Endothelial cell (in vitro differentiated cells): ENCODE measurements around the gene GALNT12. TPM values are rescaled to one million over a fixed set of nuclear protein-coding genes. Genes with fewer than 3 reads are reported as not detected.

Experiments used
- DNase-seq: peaks from one replicate; pipeline ENCODE4 v3.0.0; 2021; ENCODE audit warnings: low spot score
- H3K27ac Mint-ChIP-seq: one replicate; pipeline ENCODE4 v1.8.0; 2021; ENCODE audit warnings: mixed read lengths, inconsistent platforms; ENCODE audit not compliant: unreplicated experiment
- H3K27me3 Mint-ChIP-seq: one replicate; pipeline ENCODE4 v1.8.0; 2021; ENCODE audit warnings: mild to moderate bottlenecking, moderate library complexity, mixed read lengths, inconsistent platforms; ENCODE audit not compliant: unreplicated experiment
- H3K36me3 Mint-ChIP-seq: one replicate; pipeline ENCODE4 v1.8.0; 2021; ENCODE audit warnings: mild to moderate bottlenecking, low read depth, mixed read lengths, inconsistent platforms; ENCODE audit not compliant: unreplicated experiment
- H3K4me1 Mint-ChIP-seq: one replicate; pipeline ENCODE4 v1.8.0; 2021; ENCODE audit warnings: mild to moderate bottlenecking, mixed read lengths, inconsistent platforms; ENCODE audit not compliant: unreplicated experiment
- H3K4me3 Mint-ChIP-seq: one replicate; pipeline ENCODE4 v1.8.0; 2021; ENCODE audit warnings: mild to moderate bottlenecking, mixed read lengths, inconsistent platforms; ENCODE audit not compliant: unreplicated experiment
- H3K9me3 Mint-ChIP-seq: one replicate; pipeline ENCODE4 v1.8.0; 2021; ENCODE audit warnings: mixed read lengths, inconsistent platforms; ENCODE audit not compliant: unreplicated experiment
- total RNA-seq: library from RNA; stranded (reverse); fragmentation: NEBNext Ultra II Directional; extraction: Animal tissue kit (Norgen Biotek cat#: 25700); gene quantifications from one replicate; pipeline ENCODE4 v1.2.1, GENCODE V29; 2021; ENCODE audit not compliant: unreplicated experiment
- TF ChIP-seq, protein P1 (sequence below): fragments of 200-600 bp; sonication (generic); IDR thresholded peaks from one replicate; pipeline ENCODE4 v1.5.0; 2021; ENCODE audit warnings: antibody characterized with exemption; ENCODE audit not compliant: unreplicated experiment

Gene GALNT12
- total RNA-seq, 1 donor from 2014 or later = 1.7 TPM

DNA sequence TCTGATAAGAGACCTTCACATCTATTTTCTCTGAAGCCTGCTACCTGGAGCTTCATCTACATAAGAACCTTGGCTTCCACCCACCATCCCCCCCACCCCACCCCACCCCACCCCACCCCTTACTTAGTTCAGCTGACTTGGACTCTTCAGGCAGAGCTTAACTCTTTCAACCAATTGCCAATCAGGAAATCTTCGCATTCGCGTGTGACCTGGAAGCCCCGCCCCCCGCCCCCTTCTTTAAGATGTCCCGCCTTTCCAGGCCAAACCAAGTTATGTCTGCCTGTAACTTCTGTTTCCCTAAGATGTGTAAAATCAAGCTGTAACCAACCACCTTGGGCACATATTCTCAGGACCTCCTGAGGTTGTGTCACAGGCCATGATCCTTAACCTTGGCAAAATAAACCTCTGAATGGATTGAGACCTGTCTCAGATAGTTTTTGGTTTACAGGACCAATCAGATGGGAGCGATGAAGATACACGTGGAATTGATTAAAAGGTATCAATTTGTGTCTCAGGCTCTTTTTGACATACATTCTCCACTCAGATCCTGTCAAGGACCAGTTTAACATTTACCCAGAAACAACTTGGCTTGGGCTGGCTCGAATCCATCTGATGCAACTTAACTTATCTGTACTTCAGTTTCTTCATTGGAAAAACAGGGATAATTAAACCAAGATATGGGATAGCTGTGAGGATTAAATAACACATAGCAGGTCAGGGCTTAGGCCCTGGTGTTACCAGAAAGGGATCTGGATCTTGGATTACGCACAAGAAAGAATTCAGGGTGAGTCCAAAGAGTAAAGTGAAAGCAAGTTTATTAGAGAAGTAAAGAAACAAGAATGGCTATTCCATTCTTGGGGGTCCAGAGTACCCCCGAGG lies 43.6 kb downstream of the GALNT12 start:
- DNase-seq = no peak
- Mint-ChIP-seq H3K27me3 (no peaks in the 10 kb centered on the region), H3K36me3 (no peaks in the 10 kb centered on the region), H3K4me1 (peaks cover 8% of the 10 kb centered on the region), H3K4me3 (no peak overlapping the region), H3K27ac (no peak overlapping the region), H3K9me3 (no peaks in the 10 kb centered on the region)
- TF ChIP-seq, protein P1, sequence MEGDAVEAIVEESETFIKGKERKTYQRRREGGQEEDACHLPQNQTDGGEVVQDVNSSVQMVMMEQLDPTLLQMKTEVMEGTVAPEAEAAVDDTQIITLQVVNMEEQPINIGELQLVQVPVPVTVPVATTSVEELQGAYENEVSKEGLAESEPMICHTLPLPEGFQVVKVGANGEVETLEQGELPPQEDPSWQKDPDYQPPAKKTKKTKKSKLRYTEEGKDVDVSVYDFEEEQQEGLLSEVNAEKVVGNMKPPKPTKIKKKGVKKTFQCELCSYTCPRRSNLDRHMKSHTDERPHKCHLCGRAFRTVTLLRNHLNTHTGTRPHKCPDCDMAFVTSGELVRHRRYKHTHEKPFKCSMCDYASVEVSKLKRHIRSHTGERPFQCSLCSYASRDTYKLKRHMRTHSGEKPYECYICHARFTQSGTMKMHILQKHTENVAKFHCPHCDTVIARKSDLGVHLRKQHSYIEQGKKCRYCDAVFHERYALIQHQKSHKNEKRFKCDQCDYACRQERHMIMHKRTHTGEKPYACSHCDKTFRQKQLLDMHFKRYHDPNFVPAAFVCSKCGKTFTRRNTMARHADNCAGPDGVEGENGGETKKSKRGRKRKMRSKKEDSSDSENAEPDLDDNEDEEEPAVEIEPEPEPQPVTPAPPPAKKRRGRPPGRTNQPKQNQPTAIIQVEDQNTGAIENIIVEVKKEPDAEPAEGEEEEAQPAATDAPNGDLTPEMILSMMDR = no peak

DNA sequence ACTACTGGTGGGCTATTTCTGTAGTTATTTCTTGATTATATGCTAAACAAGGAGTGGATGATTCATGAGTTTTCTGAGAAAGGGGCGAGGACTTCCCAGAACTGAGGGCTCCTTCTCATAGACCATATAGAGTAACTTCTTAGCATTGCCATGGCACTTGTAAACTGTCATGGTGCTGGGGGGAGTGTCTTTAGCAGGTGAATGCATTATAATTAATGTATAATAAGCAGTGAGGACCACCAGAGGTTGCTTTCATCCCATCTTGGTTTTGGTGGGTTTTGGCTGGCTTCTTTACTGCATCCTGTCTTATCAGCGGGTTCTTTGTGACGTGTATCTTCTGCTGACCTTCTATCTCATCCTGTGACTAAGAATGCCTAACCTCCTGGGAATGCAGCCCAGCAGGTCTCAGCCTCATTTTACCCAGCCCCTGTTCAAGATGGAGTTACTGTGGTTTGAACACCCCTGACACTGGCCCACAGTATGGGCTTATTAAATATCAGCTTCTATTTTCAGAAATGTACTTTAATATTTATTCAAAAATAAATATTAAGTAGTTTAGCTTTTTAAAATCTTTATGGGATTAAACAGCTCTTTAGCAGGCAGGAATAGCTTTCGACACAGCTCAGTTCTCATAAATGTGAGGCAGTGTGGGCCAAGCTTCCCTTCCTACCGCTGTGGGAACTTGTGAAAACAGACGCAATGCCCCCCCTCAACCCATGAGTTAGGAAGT lies 44.4 kb downstream of the GALNT12 start:
- H3K9me3 Mint-ChIP-seq = no peaks in the 10 kb centered on the region
- no peaks in the 10 kb centered on the region for H3K36me3 Mint-ChIP-seq
- H3K4me1 Mint-ChIP-seq = peaks cover 8% of the 10 kb centered on the region
- no peak for DNase-seq
- TF ChIP-seq, protein P1 = no peak
- H3K27me3 Mint-ChIP-seq = no peaks in the 10 kb centered on the region
- H3K4me3 Mint-ChIP-seq = no peak overlapping the region
- H3K27ac Mint-ChIP-seq = no peak overlapping the region

DNA sequence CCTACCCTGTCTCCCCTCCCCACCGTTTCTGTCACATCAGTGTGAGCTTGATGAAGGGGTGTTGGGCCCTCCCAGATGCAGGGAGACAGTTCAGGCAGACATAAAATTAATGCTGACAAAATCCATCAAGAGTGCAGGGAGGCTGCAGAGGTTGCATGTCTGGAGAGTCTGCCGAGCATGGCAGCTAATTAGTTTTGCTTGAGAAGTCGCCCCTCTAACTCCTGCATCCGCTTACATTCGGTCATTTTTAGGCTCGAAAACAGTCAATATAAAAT lies 44.9 kb downstream of the GALNT12 start:
- DNase-seq = no peak
- Mint-ChIP-seq H3K4me1 (peaks cover 8% of the 10 kb centered on the region), H3K27me3 (no peaks in the 10 kb centered on the region), H3K36me3 (no peaks in the 10 kb centered on the region), H3K9me3 (no peaks in the 10 kb centered on the region), H3K4me3 (no peak overlapping the region), H3K27ac (no peak overlapping the region)
- TF ChIP-seq, protein P1 = no peak

DNA sequence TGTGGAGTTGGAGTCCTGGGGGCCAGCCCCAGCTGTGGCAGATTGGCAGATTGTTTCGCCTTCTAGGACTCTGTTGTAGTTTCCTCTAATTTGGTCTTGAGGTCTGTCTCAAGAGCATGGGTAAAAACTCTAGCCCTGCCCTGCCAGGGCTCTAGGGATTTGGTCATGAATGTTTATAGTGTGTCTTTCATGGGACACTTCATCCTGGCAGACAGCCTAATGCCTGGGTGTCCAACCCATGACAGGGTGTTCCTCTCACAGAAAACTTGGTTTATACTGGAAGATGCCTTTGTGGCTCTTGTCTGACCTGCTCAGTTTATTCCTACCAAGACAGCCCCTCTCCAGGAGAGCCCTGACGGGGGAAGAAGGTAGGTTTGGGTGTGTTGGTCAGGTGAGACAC lies 45.5 kb downstream of the GALNT12 start:
- TF ChIP-seq, protein P1 = no peak
- H3K9me3 Mint-ChIP-seq = no peaks in the 10 kb centered on the region
- DNase-seq = no peak
- no peak overlapping the region for H3K27ac Mint-ChIP-seq
- no peaks in the 10 kb centered on the region for H3K27me3 Mint-ChIP-seq
- H3K4me1 Mint-ChIP-seq = peaks cover 8% of the 10 kb centered on the region
- no peaks in the 10 kb centered on the region for H3K36me3 Mint-ChIP-seq
- H3K4me3 Mint-ChIP-seq = no peak overlapping the region

DNA sequence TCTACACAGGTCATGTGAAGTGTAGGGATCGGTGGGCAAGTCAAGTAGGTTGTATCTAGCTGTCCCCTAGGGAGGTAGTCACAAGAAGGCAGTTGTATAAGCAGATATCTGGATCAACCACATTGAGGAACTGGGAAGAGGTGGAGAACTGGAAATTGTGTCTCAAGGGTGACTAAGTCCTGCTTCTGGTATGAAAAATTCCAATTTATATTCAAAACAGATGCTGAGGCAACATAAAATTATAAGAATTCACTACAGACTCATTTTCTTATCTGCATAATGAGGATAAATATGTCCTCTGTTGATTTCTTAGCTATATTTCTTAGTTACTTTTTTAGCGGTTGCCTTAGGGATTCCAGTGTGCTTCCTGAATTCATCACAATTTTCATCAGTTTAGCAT lies 46.8 kb downstream of the GALNT12 start:
- TF ChIP-seq, protein P1 = no peak
- peaks cover 6% of the 10 kb centered on the region for H3K4me1 Mint-ChIP-seq
- H3K4me3 Mint-ChIP-seq = no peak overlapping the region
- no peaks in the 10 kb centered on the region for H3K27me3 Mint-ChIP-seq
- H3K9me3 Mint-ChIP-seq = no peaks in the 10 kb centered on the region
- no peaks in the 10 kb centered on the region for H3K36me3 Mint-ChIP-seq
- DNase-seq = no peak
- H3K27ac Mint-ChIP-seq = no peak overlapping the region
